ENCODE data around the gene HINFP. TPM values are rescaled to one million over a fixed set of nuclear protein-coding genes. Genes with fewer than 3 reads are reported as not detected.
A peak's percentile ranks its signal among the peaks of the same experiment; 100 is the strongest.

The HINFP gene
- total RNA-seq, 1 experiment from 2014 or later: 42.4 TPM

DNA sequence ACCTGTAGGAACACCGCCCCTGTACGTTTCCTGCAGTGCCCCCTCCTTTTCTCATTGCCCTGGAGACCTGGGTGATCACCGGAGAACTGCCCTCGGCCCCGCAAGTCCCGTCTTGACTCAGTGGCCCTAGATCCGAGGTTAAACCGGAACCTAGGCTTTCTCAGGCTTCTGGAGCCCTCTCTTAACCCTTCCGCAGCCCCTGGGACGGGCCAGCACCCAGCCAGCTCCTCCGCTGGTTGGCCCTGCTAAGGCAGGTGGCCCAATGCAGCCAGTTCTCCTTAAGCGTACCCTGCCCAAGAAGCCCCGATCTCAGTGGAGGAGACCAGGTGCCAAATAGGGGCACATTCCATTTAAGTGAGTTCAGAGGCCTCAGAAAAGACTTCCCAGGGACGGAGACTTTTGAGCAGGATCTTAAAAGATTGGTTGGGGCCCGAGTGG lies 47.9 kb downstream of the HINFP start:
- H2AFZ ChIP-seq (ENCODE audit: low read length): no peak overlapping the region
- peak; percentile 88 for DNase-seq
- no peak overlapping the region for H2BK20ac ChIP-seq (ENCODE audit: low read depth, low read length, poor library complexity, severe bottlenecking)
- Mint-ChIP-seq H3K4me3 (peak overlapping the region; percentile 83 to 94), H3K9me3 (peaks cover 0 to 3% of the 10 kb centered on the region in 2 experiments; a peak in 1 of 5 replicates), H3K36me3 (ENCODE audit: insufficient read depth in 1 of 3, low read depth in 3 of 3) (peaks cover 0 to 8% (median 2%) of the 10 kb centered on the region in 3 experiments; a peak in 3 of 7 replicates), H3K27me3 (ENCODE audit: low read depth) (no peaks in the 10 kb centered on the region; the same call in 1 of the 2 replicates), H3K4me1 (peaks cover 24 to 33% of the 10 kb centered on the region in 2 experiments), H3K27ac (peak overlapping the region; percentile 80 to 97 (median 93); a peak in 6 of 7 replicates)
- H3K27me3 ChIP-seq (ENCODE audit: insufficient read depth, low read length): no peaks in the 10 kb centered on the region
- no peaks in the 10 kb centered on the region for H4K20me1 ChIP-seq (ENCODE audit: control insufficient read depth, insufficient read depth, insufficient read length)
- peak overlapping the region; percentile 69 for H3K9ac ChIP-seq (ENCODE audit: extremely low read depth, insufficient read length, low read length)
- H3K18ac ChIP-seq (ENCODE audit: insufficient read length, low read depth, low read length): peak overlapping the region; percentile 90
- peak overlapping the region; percentile 56 for H3K4me2 ChIP-seq (ENCODE audit: insufficient read depth, insufficient read length, low read length)
- H4K8ac ChIP-seq (replicated peaks; ENCODE audit: insufficient read length, low read depth, low read length): no peak overlapping the region
- no peak overlapping the region for H2AK5ac ChIP-seq (ENCODE audit: insufficient read length, low read length)
- H4K91ac ChIP-seq (ENCODE audit: insufficient read length, low read depth, low read length): no peak overlapping the region
- peaks cover 2% of the 10 kb centered on the region for H3K23me2 ChIP-seq (ENCODE audit: insufficient read length, low read depth, low read length, poor library complexity, severe bottlenecking)
- TF ChIP-seq, protein P1, sequence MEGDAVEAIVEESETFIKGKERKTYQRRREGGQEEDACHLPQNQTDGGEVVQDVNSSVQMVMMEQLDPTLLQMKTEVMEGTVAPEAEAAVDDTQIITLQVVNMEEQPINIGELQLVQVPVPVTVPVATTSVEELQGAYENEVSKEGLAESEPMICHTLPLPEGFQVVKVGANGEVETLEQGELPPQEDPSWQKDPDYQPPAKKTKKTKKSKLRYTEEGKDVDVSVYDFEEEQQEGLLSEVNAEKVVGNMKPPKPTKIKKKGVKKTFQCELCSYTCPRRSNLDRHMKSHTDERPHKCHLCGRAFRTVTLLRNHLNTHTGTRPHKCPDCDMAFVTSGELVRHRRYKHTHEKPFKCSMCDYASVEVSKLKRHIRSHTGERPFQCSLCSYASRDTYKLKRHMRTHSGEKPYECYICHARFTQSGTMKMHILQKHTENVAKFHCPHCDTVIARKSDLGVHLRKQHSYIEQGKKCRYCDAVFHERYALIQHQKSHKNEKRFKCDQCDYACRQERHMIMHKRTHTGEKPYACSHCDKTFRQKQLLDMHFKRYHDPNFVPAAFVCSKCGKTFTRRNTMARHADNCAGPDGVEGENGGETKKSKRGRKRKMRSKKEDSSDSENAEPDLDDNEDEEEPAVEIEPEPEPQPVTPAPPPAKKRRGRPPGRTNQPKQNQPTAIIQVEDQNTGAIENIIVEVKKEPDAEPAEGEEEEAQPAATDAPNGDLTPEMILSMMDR (conservative IDR thresholded peaks at IDR 0.05): no peak
- no peak overlapping the region for H3K4ac ChIP-seq (ENCODE audit: low read depth, low read length)
- H2BK12ac ChIP-seq (ENCODE audit: insufficient read length, low read depth, low read length): no peak overlapping the region
- H4K5ac ChIP-seq (ENCODE audit: insufficient read length, low read depth, low read length): no peak overlapping the region
- no peaks in the 10 kb centered on the region for H3K79me2 ChIP-seq (ENCODE audit: insufficient read depth, low read length)
- H3T11ph ChIP-seq (ENCODE audit: low read length): no peak overlapping the region
- H2BK15ac ChIP-seq (ENCODE audit: low read depth, low read length): no peak overlapping the region
- WGBS (ENCODE audit: extremely low coverage, insufficient read length, low lambda C conversion rate): no CpG with 5 or more reads among the region's 15 CpGs
- peak overlapping the region; percentile 91; the same call in 1 of the 2 replicates for H3K14ac ChIP-seq (ENCODE audit: insufficient read depth, low read length)
- no peak overlapping the region for H2BK5ac ChIP-seq (ENCODE audit: insufficient read length, low read length)
- H2BK120ac ChIP-seq (ENCODE audit: low read depth, low read length, poor library complexity, severe bottlenecking): no peak overlapping the region
- no peak overlapping the region for H3K23ac ChIP-seq (ENCODE audit: insufficient read length, low read depth, low read length)
- H3K27ac ChIP-seq (ENCODE audit: insufficient read length, low read depth, low read length): peak overlapping the region; percentile 34
- H3K9me3 ChIP-seq (ENCODE audit: control insufficient read depth, low read depth, low read length): no peaks in the 10 kb centered on the region
- no peaks in the 10 kb centered on the region for H3K79me1 ChIP-seq (ENCODE audit: insufficient read depth, low read depth, low read length, poor library complexity, severe bottlenecking)
- H3K4me1 ChIP-seq (ENCODE audit: insufficient read depth, low read length): peaks cover 3% of the 10 kb centered on the region; the same call in 1 of the 2 replicates
- no peak overlapping the region for H3K56ac ChIP-seq (ENCODE audit: insufficient read length, low read depth, low read length)

Data from H9 (cell line).